Duodenal mucosa (tissue), 2 donors: ENCODE results near the gene SLC25A41.

Experiments
- H3K27ac ChIP-seq: one replicate; pipeline ENCODE4 v1.7.0; 2013; ENCODE audit warnings: low read depth, low read length
- H3K27me3 ChIP-seq, 2 donors: one replicate each; pipeline ENCODE4 v1.7.0; 2013; ENCODE audit warnings: low read length in 2 of 2, control low read depth in 1 of 2; ENCODE audit not compliant: insufficient read depth in 2 of 2, control insufficient read depth in 1 of 2
- H3K36me3 ChIP-seq, 2 donors: one replicate each; pipeline ENCODE4 v1.7.0; 2013; ENCODE audit warnings: low read length in 2 of 2, control low read depth in 1 of 2; ENCODE audit not compliant: insufficient read depth in 2 of 2, control insufficient read depth in 1 of 2
- H3K4me1 ChIP-seq, 2 donors: one replicate each; pipeline ENCODE4 v1.7.0; 2013; ENCODE audit warnings: low read length in 2 of 2, control low read depth in 1 of 2; ENCODE audit not compliant: insufficient read depth in 2 of 2, control insufficient read depth in 1 of 2
- H3K4me3 ChIP-seq, 2 donors: one replicate each; pipeline ENCODE4 v1.7.0; 2013; ENCODE audit warnings: low read length in 2 of 2, low read depth in 1 of 2
- H3K9ac ChIP-seq, 2 donors: one replicate each; pipeline ENCODE4 v1.7.0; 2013; ENCODE audit warnings: low read length in 2 of 2, low read depth in 1 of 2
- H3K9me3 ChIP-seq, 2 donors: one replicate each; pipeline ENCODE4 v1.7.0; 2013; ENCODE audit warnings: low read length in 2 of 2, control low read depth in 1 of 2; ENCODE audit not compliant: control insufficient read depth in 1 of 2

SLC25A41 gene

DNA sequence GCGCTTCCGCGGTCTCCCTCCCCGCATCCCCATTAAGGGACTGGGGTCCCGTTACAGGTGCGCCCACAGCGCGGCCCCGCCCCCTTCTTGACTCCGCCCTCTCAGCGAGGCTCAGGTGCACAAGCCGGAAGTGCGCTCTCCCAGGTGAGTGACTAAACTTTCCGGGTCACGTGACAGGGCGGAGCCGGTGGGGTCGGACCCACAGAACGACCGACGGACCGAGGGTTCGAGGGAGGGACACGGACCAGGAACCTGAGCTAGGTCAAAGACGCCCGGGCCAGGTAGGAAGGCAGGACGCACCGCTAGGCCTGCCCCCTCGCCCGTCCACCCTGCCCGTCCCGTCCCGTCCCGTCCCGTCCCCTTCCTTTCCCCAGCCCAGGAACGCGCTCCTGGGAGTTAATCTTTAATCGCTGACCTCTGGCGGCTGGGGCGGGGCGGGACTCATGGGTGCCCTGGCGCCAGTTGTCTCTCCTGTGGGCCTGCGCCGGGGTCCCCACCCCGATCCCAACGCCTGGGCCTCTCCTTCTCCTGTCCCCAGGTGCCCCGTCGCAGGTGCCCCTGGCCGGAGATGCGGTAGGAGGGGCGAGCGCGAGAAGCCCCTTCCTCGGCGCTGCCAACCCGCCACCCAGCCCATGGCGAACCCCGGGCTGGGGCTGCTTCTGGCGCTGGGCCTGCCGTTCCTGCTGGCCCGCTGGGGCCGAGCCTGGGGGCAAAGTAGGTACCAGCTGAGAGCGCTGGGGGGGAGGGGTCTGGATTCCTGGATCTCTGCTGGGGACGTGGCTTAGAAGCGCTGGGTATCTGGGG, 30.7 kb upstream of the SLC25A41 start, which contains the start of gene CRB3:
Gene CRB3, plus strand, starts transcription at position 202 of the 804 bp plus-strand sequence. Its CDS starts 431 bp downstream, at position 633.
- Histone ChIP-seq H3K27me3 (no peaks in the 10 kb centered on the region), H3K4me3 (peak within 1 kb of the TSS; percentile 61 to 74), H3K36me3 (peaks cover 6 to 19% of the 10 kb centered on the region in 2 donors), H3K4me1 (peaks cover 5 to 13% of the 10 kb centered on the region in 2 donors), H3K9ac (peak within 1 kb of the TSS; percentile 74 to 95), H3K9me3 (no peaks in the 10 kb centered on the region), H3K27ac (peak within 1 kb of the TSS; percentile 87)

DNA sequence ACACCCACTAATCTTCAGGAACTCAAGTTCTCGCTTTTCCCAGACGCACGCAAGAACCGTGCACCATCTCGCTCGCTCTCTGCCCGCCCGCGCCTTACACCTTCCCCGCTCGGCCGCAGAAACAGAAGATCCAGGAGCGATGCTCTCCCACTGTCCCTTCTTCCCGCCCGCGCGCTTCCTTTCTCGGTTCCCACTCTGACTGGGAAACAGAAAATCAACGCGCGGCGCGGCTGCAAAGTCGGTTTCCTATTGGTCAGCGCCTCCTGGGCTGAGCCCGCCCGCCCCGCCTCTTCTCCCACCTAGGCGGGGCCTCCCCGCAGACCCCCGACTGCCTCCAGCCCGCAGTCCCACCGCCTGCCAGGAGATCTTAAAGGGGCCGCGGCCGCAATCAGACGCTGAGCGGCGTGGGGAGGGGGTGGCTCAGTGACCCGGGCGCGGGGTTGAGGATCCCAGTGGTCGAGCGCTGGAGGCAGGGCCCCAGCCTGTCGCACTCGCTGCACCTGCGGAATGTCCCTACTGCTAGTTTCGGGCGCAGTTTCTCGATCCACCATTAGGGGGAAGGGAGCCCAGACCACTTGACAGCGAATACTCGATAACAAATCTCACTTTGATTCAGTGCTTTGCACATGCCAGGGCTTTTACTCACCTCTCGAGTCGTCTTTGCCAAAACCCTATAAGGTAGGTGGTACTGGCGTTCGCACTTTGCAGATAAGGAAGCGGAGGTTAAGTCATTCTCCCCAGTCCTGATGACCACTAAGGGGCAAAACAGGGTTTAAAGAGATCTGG, 26.7 kb upstream of the SLC25A41 start:
- Histone ChIP-seq H3K27me3 (no peaks in the 10 kb centered on the region), H3K27ac (peak overlapping the region; percentile 88), H3K4me1 (peaks cover 14 to 15% of the 10 kb centered on the region in 2 donors), H3K9me3 (no peaks in the 10 kb centered on the region), H3K9ac (peak overlapping the region; percentile 73 to 86), H3K36me3 (peaks cover 0 to 7% of the 10 kb centered on the region in 2 donors), H3K4me3 (peak overlapping the region; percentile 86 to 96)

DNA sequence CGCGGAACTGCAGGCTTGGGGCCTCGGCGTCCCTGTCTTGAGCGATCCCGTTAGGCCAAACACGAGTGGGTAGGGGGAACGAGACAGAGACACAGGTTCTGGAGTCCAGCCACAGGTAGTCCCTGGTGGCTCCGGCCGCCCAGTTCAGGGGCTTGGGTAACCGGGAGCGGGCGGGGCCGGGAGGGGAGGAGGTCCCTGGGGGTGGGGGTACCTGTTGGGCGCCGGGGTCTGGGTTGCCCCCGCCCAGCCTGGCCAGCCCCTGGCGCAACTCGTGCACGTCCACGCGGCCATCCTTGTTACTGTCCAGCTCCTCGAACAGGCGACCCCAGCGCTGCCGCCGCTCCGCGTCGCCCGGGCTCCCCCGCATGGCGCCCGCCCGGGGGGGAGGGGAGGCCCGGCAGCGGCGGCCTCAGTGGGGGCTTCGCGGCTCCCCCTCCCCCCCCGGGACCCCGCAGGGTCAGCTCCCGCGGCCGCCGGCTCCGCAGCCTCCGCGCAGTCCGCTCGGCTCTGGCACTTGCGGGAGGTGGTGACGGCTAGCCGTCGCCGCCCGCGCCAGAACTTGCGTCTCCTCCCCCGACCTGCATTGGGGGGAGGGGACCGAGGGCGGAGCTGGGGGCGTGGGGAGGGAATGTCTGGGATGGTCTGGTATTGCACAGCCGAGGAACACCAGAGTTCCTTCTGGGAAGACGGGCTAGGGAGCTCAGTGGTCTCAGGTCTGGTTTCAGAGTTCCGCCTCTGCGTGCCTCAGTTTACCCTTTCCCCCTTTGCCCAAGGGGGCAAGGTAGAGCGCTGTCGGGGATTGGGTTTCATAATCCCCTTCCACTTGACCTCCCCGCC, 25.9 kb upstream of the SLC25A41 start, which contains the start of gene SLC25A23:
Gene SLC25A23, minus strand, starts transcription at position 531 of the 837 bp plus-strand sequence. Its CDS starts 164 bp downstream, at position 367.
- H3K9me3 ChIP-seq, result peaks cover 1 to 2% of the 10 kb centered on the region in 2 donors
- H3K4me1 ChIP-seq, result peaks cover 12% of the 10 kb centered on the region in 2 donors
- peak within 1 kb of the TSS; percentile 88 for H3K27ac ChIP-seq
- peaks cover 4 to 13% of the 10 kb centered on the region in 2 donors for H3K36me3 ChIP-seq
- H3K27me3 ChIP-seq, result no peaks in the 10 kb centered on the region
- H3K9ac ChIP-seq, result peak within 1 kb of the TSS; percentile 73 to 86
- H3K4me3 ChIP-seq, result peak within 1 kb of the TSS; percentile 86 to 96

DNA sequence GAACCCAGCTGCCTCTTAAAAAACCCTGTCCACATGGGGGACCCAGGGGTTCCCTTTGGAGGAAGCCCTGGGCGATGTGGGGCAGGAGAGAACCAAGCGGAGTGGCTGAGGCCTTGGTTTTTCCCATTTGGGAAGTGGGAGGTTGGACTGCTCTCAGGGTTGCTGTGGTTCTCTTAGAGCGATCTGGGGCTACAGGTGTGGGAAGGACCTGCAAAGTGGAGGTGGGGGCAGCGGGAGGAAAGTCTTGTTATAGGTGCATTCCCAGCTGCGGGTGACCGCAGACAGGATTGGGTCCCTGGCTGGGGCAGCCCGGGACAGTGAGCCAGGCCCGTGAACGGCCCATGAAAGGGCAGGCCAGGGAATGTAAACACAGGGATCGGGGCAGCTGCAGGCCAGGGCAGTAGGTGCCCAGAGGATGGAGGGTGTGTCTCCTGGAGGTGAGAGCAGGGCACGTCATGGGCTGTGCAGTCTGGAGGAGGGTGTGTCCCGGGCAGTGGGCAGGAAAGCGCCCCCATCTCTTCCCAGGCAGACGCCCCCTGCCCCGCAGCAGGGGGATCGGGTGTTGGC, 25.2 kb upstream of the SLC25A41 start:
- H3K36me3 ChIP-seq, result peaks cover 10 to 20% of the 10 kb centered on the region in 2 donors
- peak overlapping the region; percentile 86 to 96 for H3K4me3 ChIP-seq
- no peaks in the 10 kb centered on the region for H3K27me3 ChIP-seq
- H3K27ac ChIP-seq, result no peak overlapping the region
- peaks cover 8% of the 10 kb centered on the region in 2 donors for H3K9me3 ChIP-seq
- H3K9ac ChIP-seq, result peak overlapping the region; percentile 51 to 73
- peaks cover 12% of the 10 kb centered on the region in 2 donors for H3K4me1 ChIP-seq

DNA sequence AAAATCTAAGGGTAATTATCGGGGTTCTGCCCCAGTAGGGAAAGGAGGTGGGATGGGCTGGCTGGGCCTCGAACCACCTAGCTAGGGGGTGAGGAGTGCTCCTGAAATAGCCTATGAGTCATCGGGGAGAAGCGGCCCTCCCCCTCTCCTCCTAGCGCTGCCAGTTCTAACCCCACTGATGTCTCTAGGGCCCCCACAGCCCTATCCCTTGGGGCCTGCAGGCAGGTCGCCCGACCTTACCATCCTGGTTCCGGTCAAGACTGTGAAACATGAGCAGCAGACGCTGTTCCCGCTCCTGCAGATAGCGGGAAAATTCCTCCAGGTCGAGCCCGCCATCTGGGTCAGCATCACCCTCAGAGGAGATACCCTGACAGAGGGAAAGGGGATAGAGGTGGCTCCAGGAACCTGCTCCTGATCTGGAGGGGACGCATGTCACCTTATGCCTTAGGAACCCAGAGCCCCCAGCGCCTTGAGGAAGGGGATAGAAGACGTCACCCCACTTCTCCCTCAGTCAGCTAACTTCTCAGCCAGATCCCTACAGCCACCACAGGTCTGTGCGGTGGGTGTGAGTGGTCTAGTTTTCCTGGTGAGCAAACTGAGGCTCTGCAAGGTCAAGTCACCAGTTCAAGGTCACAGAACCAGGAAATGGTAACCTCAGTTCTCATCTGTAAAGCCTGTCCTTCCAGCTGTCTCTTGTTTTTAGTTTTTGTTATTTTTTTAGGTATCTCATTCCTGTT, 24.6 kb upstream of the SLC25A41 start:
- Histone ChIP-seq H3K9me3 (peaks cover 8 to 9% of the 10 kb centered on the region in 2 donors), H3K4me1 (peaks cover 12% of the 10 kb centered on the region in 2 donors), H3K27ac (no peak overlapping the region), H3K27me3 (no peaks in the 10 kb centered on the region), H3K4me3 (peak overlapping the region; percentile 86 to 96), H3K36me3 (peaks cover 14 to 21% of the 10 kb centered on the region in 2 donors), H3K9ac (peak overlapping the region in 1 of 2 donors; percentile 73)

DNA sequence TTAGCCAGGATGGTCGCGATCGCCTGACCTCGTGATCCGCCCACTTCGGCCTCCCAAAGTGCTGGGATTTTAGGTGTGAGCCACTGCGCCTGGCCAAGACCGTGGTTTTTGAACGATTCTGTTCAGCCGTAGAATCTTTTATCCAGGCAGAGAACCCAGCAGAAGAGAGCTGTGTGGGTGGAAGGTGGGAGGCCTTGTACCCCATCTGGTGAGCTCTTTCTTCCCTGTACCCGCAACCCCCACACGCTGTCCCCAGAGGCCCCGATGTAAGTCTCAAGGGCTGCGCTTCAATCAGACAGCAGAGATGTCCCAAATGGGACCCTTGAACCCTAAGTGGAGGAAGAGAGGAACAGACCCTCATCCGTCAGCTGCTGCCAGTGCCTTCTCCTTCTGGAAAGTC, 22.4 kb upstream of the SLC25A41 start:
- H3K9me3 ChIP-seq, result peaks cover 8 to 9% of the 10 kb centered on the region in 2 donors
- no peak overlapping the region for H3K4me3 ChIP-seq
- peaks cover 14 to 31% of the 10 kb centered on the region in 2 donors for H3K36me3 ChIP-seq
- H3K27ac ChIP-seq, result no peak overlapping the region
- H3K27me3 ChIP-seq, result no peaks in the 10 kb centered on the region
- H3K9ac ChIP-seq, result no peak overlapping the region
- peaks cover 6 to 12% of the 10 kb centered on the region in 2 donors for H3K4me1 ChIP-seq

DNA sequence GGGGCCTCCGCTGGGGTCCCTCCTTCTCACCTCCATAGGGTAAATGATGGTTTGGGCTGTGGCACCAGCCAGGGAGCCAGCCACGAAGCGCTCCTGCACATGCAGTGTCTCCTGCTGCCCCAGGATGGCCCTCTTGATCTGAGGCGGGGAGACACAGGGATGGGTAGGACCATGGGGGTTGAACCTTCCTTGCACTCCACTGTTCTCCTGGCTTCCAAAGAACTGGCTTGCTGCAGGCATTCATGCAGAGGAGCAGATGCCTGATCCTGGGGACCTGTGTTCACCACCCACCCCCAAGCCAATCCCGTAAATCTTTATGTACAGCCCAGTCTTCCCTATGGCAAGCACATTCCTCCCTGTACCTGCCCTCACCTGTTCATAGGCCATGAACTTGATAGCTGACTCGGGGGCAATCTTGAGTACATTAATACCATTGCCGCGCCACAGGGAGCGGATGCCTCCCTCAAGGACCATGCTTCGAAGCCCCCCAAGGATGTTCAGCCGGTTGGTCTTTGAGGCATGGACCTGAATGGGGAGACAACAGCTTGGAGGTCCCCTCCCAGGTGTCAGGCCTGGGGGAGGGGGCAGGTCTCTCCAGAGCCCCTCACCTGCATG, 20.5 kb upstream of the SLC25A41 start:
- Histone ChIP-seq H3K27me3 (no peaks in the 10 kb centered on the region), H3K27ac (no peak overlapping the region), H3K36me3 (peaks cover 14 to 31% of the 10 kb centered on the region in 2 donors), H3K4me1 (peaks cover 6 to 11% of the 10 kb centered on the region in 2 donors), H3K9ac (no peak overlapping the region), H3K9me3 (peaks cover 8 to 9% of the 10 kb centered on the region in 2 donors), H3K4me3 (no peak overlapping the region)

DNA sequence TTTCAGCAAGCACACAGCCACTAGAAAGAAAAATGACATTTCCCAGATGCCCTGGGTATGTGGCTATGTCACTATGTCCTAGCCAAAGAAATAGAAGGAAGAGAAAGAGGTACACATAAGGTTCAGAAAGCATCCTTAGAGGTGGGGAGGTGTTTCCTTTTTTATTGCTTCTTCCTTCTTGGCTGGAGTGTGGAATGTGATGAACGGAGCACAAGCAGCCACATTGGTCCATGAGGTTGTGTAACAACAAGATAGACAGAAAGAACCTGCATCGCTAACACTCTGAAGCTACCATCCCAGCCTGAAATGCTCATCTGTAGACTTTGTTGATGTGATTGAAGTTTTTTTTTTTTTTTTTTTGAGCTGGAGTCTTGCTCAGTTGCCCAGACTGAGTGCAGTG, 19.3 kb upstream of the SLC25A41 start:
- Histone ChIP-seq H3K27ac (no peak overlapping the region), H3K4me3 (no peak overlapping the region), H3K4me1 (no peaks in the 10 kb centered on the region), H3K36me3 (peaks cover 14 to 31% of the 10 kb centered on the region in 2 donors), H3K27me3 (no peaks in the 10 kb centered on the region), H3K9me3 (peaks cover 8 to 9% of the 10 kb centered on the region in 2 donors), H3K9ac (no peak overlapping the region)
